HG02981 (cell line): Measurements from ENCODE around the gene PTGDS.

Experiments
- ATAC-seq: cut with Tn5 transposase; IDR thresholded peaks from one replicate; pipeline ENCODE4 v1.9.1; 2021; ENCODE audit warnings: mild to moderate bottlenecking, moderate library complexity; ENCODE audit not compliant: unreplicated experiment

Gene PTGDS

GRCh38 chr9:136972335-136972734 lies 5.0 kb upstream of the PTGDS start:
- ATAC-seq = no peak

GRCh38 chr9:136972743-136973142 lies 4.6 kb upstream of the PTGDS start:
- no peak for ATAC-seq

GRCh38 chr9:136973618-136974617 lies 3.4 kb upstream of the PTGDS start:
- ATAC-seq = no peak

- no peak for ATAC-seq
Measured at GRCh38 chr9:136974817-136975535, 2.3 kb upstream of the PTGDS start.

- ATAC-seq = no peak
Measured at GRCh38 chr9:136975644-136976043, 1.7 kb upstream of the PTGDS start.

- ATAC-seq = no peak
Measured at GRCh38 chr9:136977649-136978072, 357 bp downstream of the PTGDS start.

GRCh38 chr9:136978073-136978864 lies 965 bp downstream of the PTGDS start:
- ATAC-seq = no peak

- ATAC-seq = no peak
Measured at GRCh38 chr9:136978865-136979544, 1.7 kb downstream of the PTGDS start.

- no peak for ATAC-seq
Measured at GRCh38 chr9:136979769-136980587, 2.7 kb downstream of the PTGDS start.

- ATAC-seq = no peak
Measured at GRCh38 chr9:136980669-136981478, 3.6 kb downstream of the PTGDS start.

GRCh38 chr9:136981588-136982231 lies 4.4 kb downstream of the PTGDS start:
- ATAC-seq = no peak

- ATAC-seq = no peak
Measured at GRCh38 chr9:136982232-136983051, 5.1 kb downstream of the PTGDS start, which contains the start of gene LCNL1. Gene LCNL1, plus strand, starts transcription at chr9:136982993. Its CDS starts 594 bp downstream, at chr9:136983587.

- ATAC-seq = no peak
Measured at GRCh38 chr9:136983167-136983566, 5.9 kb downstream of the PTGDS start.

- ATAC-seq = no peak
Measured at GRCh38 chr9:136983656-136984314, 6.5 kb downstream of the PTGDS start.

GRCh38 chr9:136984464-136985026 lies 7.2 kb downstream of the PTGDS start:
- ATAC-seq = no peak

GRCh38 chr9:136985027-136985602 lies 7.8 kb downstream of the PTGDS start:
- no peak for ATAC-seq
